GM12878 (cell line): Measurements from ENCODE around the gene LRP1. TPM values are rescaled to one million over a fixed set of nuclear protein-coding genes. Genes with fewer than 3 reads are reported as not detected.

Experiments used
- ATAC-seq: fragments of 200-7000 bp; cut with Tn5 transposase; 3 replicates; pipeline ENCODE4 v1.9.1; 2020; ENCODE audit warnings: mild to moderate bottlenecking, moderate library complexity
- BruUV-seq: library from RNA; stranded (reverse); fragments of 400-500 nt; replicated peaks from 2 replicates; lab custom pipeline; 2021; lab: Mats Ljungman, UMichigan
- CTCF ChIA-PET: fragments of 300-600 bp; sonication (Branson Sonifier 250); formaldehyde crosslinking; extraction: SDS; loops from one replicate; lab custom pipeline; 2021; ENCODE audit warnings: inconsistent platforms; lab: Yijun Ruan, JAX
- POLR2A ChIA-PET: fragments of 350-600 bp; formaldehyde crosslinking; extraction: SDS; loops from one replicate; lab custom pipeline; 2021; ENCODE audit warnings: inconsistent platforms; lab: Charles Lee
- RAD21 ChIA-PET: fragments of 300-600 bp; sonication (Branson Sonifier 250); formaldehyde crosslinking; loops from one replicate; lab custom pipeline; 2023; ENCODE audit warnings: antibody characterized with exemption; ENCODE audit not compliant: unreplicated experiment; lab: Charles Lee
- SMC1A ChIA-PET: fragments of 300-600 bp; sonication (Branson Sonifier 250); formaldehyde crosslinking; loops from one replicate; lab custom pipeline; 2023; ENCODE audit not compliant: unreplicated experiment, uncharacterized antibody; lab: Charles Lee
- DNase-seq: peaks from one replicate; pipeline ENCODE4 v3.0.0-alpha.2; 2011; ENCODE audit warnings: low read depth, low spot score
- FAIRE-seq: peaks from 3 replicates; lab custom pipeline; 2011; peaks lifted over from hg19 to GRCh38; lab: Jason Lieb, UNC
- H2AFZ ChIP-seq: 2 replicates; pipeline ENCODE4 v1.6.0; 2011; ENCODE audit warnings: low read depth, low read length, control low read depth; ENCODE audit not compliant: control insufficient read depth
- H3K27ac ChIP-seq: 2 replicates; pipeline ENCODE4 v1.5.1; 2011; ENCODE audit warnings: control low read depth; ENCODE audit not compliant: control insufficient read depth, insufficient read depth
- H3K27me3 ChIP-seq, 2 experiments: replicated peaks in 1 of 2; 2 replicates each; pipeline versions ENCODE4 v1.6.0 to v1.6.1; 2011; ENCODE audit warnings: low read length in 1 of 2; ENCODE audit not compliant: control insufficient read depth in 2 of 2, insufficient read depth in 2 of 2
- H3K36me3 ChIP-seq, 2 experiments: 2 replicates each; pipeline ENCODE4 v1.5.1; 2011; ENCODE audit warnings: low read length in 1 of 2; ENCODE audit not compliant: control insufficient read depth in 2 of 2, insufficient read depth in 2 of 2
- H3K4me1 ChIP-seq: 2 replicates; pipeline ENCODE4 v1.6.1; 2011; ENCODE audit warnings: mild to moderate bottlenecking, low read length, moderate library complexity, mixed read lengths; ENCODE audit not compliant: control insufficient read depth, insufficient read depth
- H3K4me2 ChIP-seq: 2 replicates; pipeline ENCODE4 v1.6.0; 2011; ENCODE audit warnings: control low read depth; ENCODE audit not compliant: control insufficient read depth, insufficient read depth
- H3K4me3 ChIP-seq: fragments of 200-600 bp; sonication (generic); 2 replicates; pipeline ENCODE4 v1.5.1; 2016
- H3K79me2 ChIP-seq: 2 replicates; pipeline ENCODE4 v1.6.0; 2011; ENCODE audit warnings: low read length; ENCODE audit not compliant: control insufficient read depth, insufficient read depth
- H3K9ac ChIP-seq: 2 replicates; pipeline ENCODE4 v1.8.0; 2011; ENCODE audit warnings: low read length, control low read depth, mixed read lengths; ENCODE audit not compliant: control insufficient read depth, insufficient read depth
- H3K9me3 ChIP-seq: replicated peaks from 3 replicates; pipeline ENCODE4 v1.5.1; 2011; ENCODE audit warnings: mild to moderate bottlenecking, low read length; ENCODE audit not compliant: control insufficient read depth, insufficient read depth
- H4K20me1 ChIP-seq: 2 replicates; pipeline ENCODE4 v1.6.0; 2011; ENCODE audit not compliant: control insufficient read depth, insufficient read depth
- BHLHE40 ChIP-seq, 2 experiments: fragments of 450-650 bp in 1 of 2; IDR thresholded peaks; 2 replicates each; pipeline ENCODE4 v1.6.1; 2011 to 2017; ENCODE audit warnings: low read depth in 2 of 2, borderline replicate concordance in 1 of 2, improper control_type of control experiment in 1 of 2, low read length in 1 of 2, mild to moderate bottlenecking in 1 of 2
- CBFB ChIP-seq: IDR thresholded peaks from 2 replicates; pipeline ENCODE4 v1.6.1; 2016; ENCODE audit warnings: antibody characterized with exemption, low read depth
- E2F4 ChIP-seq: IDR thresholded peaks from 2 replicates; pipeline ENCODE4 v1.6.1; 2012; ENCODE audit warnings: low read depth, low read length, improper control_type of control experiment
- FOXM1 ChIP-seq: IDR thresholded peaks from 2 replicates; pipeline ENCODE4 v1.6.1; 2012; ENCODE audit warnings: low read depth, mild to moderate bottlenecking, inconsistent platforms, low read length, moderate library complexity
- GATAD2B ChIP-seq: fragments of 450-650 bp; conservative IDR thresholded peaks from 2 replicates; pipeline ENCODE4 v1.6.1; 2017; ENCODE audit warnings: low read depth, mild to moderate bottlenecking, moderate library complexity
- HSF1 ChIP-seq: fragments of 150-350 bp; IDR thresholded peaks from 2 replicates; pipeline ENCODE4 v1.6.1; 2014; ENCODE audit warnings: mild to moderate bottlenecking, low read depth, low read length
- IRF3 ChIP-seq: fragments of 450-650 bp; IDR thresholded peaks from 2 replicates; pipeline ENCODE4 v1.6.1; 2014; ENCODE audit warnings: mild to moderate bottlenecking
- NFXL1 ChIP-seq: fragments of 450-650 bp; IDR thresholded peaks from 2 replicates; pipeline ENCODE4 v1.6.1; 2017; ENCODE audit warnings: antibody characterized with exemption, mild to moderate bottlenecking, borderline replicate concordance
- NKRF ChIP-seq: fragments of 450-650 bp; conservative IDR thresholded peaks from 2 replicates; pipeline ENCODE4 v1.6.1; 2017; ENCODE audit warnings: mild to moderate bottlenecking, moderate library complexity
- RELA ChIP-seq: fragments of 450-650 bp; IDR thresholded peaks from 2 replicates; pipeline ENCODE4 v1.8.0; 2014; ENCODE audit warnings: borderline replicate concordance; ENCODE audit not compliant: partially characterized antibody
- ZNF622 ChIP-seq: fragments of 450-650 bp; IDR thresholded peaks from 2 replicates; pipeline ENCODE4 v1.6.1; 2017; ENCODE audit warnings: mild to moderate bottlenecking, inconsistent platforms
- WGBS: methylation state at CpG from one replicate; pipeline ENCODE4 v1.1.6; 2016; ENCODE audit warnings: low lambda C conversion rate; ENCODE audit not compliant: insufficient replicate concordance, insufficient coverage; ENCODE audit errors: missing lambda C conversion rate; 5-methylcytosine and 5-hydroxymethylcytosine counted together
- in situ Hi-C: fragments of 300-500 bp; cut with MboI; formaldehyde crosslinking; loops from 9 replicates; pipeline ENCODE4 v1.14.3; 2018; ENCODE audit warnings: mixed read lengths
- intact Hi-C: fragments of 100-400 bp; cut with micrococcal nuclease; formaldehyde crosslinking; loops from one replicate; pipeline ENCODE4 v1.14.2; 2022; ENCODE audit not compliant: unreplicated experiment
- polyA plus RNA-seq, 11 experiments: library from polyadenylated mRNA; depleted of rRNA in 4 of 11; unstranded in 6 of 11; stranded (reverse) in 5 of 11; fragments of >200 nt; fragmentation: Nextera tagmentation in 4 of 11; fragmentation: Illumina TruSeq in 1 of 11; extraction: Ambion mirVana in 4 of 11; extraction: Trizol in 1 of 11; gene quantifications; 1 replicate in 1 of 11; 2 replicates in 10 of 11; pipeline versions ENCODE4 v1.2.1 to v1.2.3, GENCODE V29; 2011 to 2016; ENCODE audit warnings: inconsistent platforms in 2 of 11, missing spikeins in 2 of 11, low read depth in 1 of 11
- total RNA-seq, 4 experiments: library from RNA; depleted of rRNA in 3 of 4; stranded (reverse); fragments of >200 nt in 3 of 4; fragmentation: Illumina TruSeq in 1 of 4; extraction: Trizol in 1 of 4; gene quantifications; 2 replicates each; pipeline versions ENCODE4 v1.2.1 to v1.2.3, GENCODE V29; 2013 to 2021

Gene LRP1
- total and polyA plus RNA-seq, 10 of the 15 experiments (the other 5 are each of a cell fraction or from before 2014, with no cell fraction given), result under 0.01 to 1.1 (median 0.20) TPM; not detected in 2

GRCh38 chr12:57198329-57198728 is 70.0 kb downstream of the LRP1 start:
- ATAC-seq, result no peak
- RAD21 ChIA-PET, result interaction anchor here (0.6 kb wide), 1 partner anchor 91 kb away, joined by 3 read pairs; no protein-coding TSS in a partner anchor
- Histone ChIP-seq H2AFZ (no peak overlapping the region), H3K4me2 (no peak overlapping the region), H3K36me3 (no peaks in the 10 kb centered on the region; a peak in 1 of 4 replicates), H3K4me3 (no peak overlapping the region), H3K9me3 (no peaks in the 10 kb centered on the region), H3K9ac (no peak overlapping the region)
- no TSS peak for BruUV-seq
- TF ChIP-seq BHLHE40 (IDR thresholded peaks at IDR 0.05; ENCODE audit: borderline replicate concordance in 1 of 2, low read depth in 2 of 2, low read length in 1 of 2), result no peak
- no peak for TF ChIP-seq CBFB
- TF ChIP-seq ZNF622, result no peak
- no peak for TF ChIP-seq FOXM1
- no peak for TF ChIP-seq NKRF
- TF ChIP-seq NFXL1, result no peak
- TF ChIP-seq GATAD2B, result no peak
- no peak for TF ChIP-seq RELA
- no peak for TF ChIP-seq HSF1
- TF ChIP-seq E2F4, result no peak
- TF ChIP-seq IRF3, result no peak
- TF ChIP-seq, all 136 proteins: peak for 0
- CTCF ChIA-PET, result no interaction called here
- H3K4me1 ChIP-seq, result no peaks in the 10 kb centered on the region
- no peak for DNase-seq
- H3K79me2 ChIP-seq, result no peaks in the 10 kb centered on the region
- no peak for FAIRE-seq
- H4K20me1 ChIP-seq, result no peaks in the 10 kb centered on the region
- 68% methylated on average over 17 of the region's 17 CpGs for WGBS
- SMC1A ChIA-PET, result no interaction called here
- intact Hi-C loops, result no loop called here
- in situ Hi-C loops, result no loop called here
- H3K27ac ChIP-seq, result no peak overlapping the region
- no peaks in the 10 kb centered on the region for H3K27me3 ChIP-seq
- POLR2A ChIA-PET, result no interaction called here
